Measurements from ENCODE around the gene MYO3A. TPM values are rescaled to one million over a fixed set of nuclear protein-coding genes. Genes with fewer than 3 reads are reported as not detected.

The MYO3A gene
- total RNA-seq, 1 donor from 2014 or later: not detected

DNA sequence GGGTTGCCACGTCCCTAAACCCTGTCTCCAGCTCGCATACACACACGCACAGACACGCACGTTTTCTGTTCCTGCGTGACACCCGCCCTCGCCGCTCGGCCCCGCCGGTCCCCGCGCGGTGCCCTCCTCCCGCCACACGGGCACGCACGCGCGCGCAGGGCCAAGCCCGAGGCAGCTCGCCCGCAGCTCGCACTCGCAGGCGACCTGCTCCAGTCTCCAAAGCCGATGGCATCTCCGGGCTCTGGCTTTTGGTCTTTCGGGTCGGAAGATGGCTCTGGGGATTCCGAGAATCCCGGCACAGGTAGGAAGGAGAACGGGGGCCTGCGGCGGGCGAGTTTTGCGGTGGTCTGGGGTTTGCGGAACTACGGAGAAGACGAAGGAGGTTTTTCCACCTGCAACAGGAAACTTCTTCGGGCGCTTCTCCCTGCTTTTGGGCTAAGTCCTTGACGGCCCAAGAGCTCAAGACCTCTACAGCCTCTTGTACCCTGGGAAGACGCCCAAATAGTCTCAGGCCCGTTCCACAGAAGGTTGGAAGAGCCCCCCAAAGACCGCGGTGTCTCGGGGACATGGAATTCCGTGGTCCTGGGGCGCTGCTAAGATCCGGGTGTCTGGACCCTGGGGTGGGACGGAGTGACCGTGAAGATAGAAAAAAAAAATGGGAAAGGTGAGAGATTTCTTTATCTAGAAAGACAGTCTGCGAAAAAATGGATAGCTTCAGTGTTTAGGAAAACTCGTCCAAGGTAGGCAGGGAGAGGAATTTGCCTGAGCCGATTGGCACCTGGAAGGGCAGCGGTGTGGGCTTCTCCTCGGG, 282.8 kb downstream of the MYO3A start, which contains the start of gene GAD2:
Gene GAD2, plus strand, starts transcription at position 190 of the 811 bp plus-strand sequence. Its CDS starts 36 bp downstream, at position 226.
- peaks cover 0 to 3% of the 10 kb centered on the region in 2 donors for H3K4me1 ChIP-seq
- intact Hi-C loops (cut with DNase I): no loop called here
- no peak for DNase-seq (ENCODE audit: low spot score in 2 of 2)
- peaks cover 22% of the 10 kb centered on the region for H3K27me3 ChIP-seq
- H3K9me3 ChIP-seq: no peaks in the 10 kb centered on the region
- H3K27ac ChIP-seq: no peak within 1 kb of the TSS
- peak within 1 kb of the TSS; percentile 18 to 48 for H3K4me3 ChIP-seq
- H3K36me3 ChIP-seq: no peaks in the 10 kb centered on the region
- TF ChIP-seq, protein P1, sequence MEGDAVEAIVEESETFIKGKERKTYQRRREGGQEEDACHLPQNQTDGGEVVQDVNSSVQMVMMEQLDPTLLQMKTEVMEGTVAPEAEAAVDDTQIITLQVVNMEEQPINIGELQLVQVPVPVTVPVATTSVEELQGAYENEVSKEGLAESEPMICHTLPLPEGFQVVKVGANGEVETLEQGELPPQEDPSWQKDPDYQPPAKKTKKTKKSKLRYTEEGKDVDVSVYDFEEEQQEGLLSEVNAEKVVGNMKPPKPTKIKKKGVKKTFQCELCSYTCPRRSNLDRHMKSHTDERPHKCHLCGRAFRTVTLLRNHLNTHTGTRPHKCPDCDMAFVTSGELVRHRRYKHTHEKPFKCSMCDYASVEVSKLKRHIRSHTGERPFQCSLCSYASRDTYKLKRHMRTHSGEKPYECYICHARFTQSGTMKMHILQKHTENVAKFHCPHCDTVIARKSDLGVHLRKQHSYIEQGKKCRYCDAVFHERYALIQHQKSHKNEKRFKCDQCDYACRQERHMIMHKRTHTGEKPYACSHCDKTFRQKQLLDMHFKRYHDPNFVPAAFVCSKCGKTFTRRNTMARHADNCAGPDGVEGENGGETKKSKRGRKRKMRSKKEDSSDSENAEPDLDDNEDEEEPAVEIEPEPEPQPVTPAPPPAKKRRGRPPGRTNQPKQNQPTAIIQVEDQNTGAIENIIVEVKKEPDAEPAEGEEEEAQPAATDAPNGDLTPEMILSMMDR (IDR thresholded peaks at IDR 0.05): no peak

DNA sequence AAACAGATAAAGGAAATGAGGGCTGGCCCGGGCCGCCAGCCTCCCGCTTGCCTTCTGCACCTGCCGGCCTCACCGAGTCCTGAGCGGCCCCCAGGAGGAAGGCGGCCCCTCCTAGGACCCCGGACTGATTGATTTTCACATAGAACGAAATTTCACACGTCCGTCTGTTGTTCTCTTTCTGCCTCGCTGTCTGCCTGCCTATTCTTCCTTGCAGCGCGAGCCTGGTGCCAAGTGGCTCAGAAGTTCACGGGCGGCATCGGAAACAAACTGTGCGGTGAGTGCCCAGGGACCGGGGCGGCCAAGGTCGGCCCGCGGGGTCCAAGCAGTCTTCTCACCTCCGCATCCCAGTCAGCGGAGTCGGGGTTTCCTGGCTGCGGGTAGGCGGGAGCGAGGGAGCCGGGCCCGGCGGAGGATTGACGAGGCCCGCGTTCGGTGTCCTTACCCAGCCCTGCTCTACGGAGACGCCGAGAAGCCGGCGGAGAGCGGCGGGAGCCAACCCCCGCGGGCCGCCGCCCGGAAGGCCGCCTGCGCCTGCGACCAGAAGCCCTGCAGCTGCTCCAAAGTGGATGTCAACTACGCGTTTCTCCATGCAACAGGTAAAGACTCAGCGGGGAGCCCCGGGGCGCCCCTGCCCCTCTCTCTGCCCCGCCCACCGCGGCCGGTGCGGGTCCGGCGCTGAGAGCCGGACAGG, 283.5 kb downstream of the MYO3A start:
- H3K4me3 ChIP-seq: peak overlapping the region in 1 of 2 donors; percentile 42
- no peak for DNase-seq (ENCODE audit: low spot score in 2 of 2)
- H3K27me3 ChIP-seq: peaks cover 22% of the 10 kb centered on the region

DNA sequence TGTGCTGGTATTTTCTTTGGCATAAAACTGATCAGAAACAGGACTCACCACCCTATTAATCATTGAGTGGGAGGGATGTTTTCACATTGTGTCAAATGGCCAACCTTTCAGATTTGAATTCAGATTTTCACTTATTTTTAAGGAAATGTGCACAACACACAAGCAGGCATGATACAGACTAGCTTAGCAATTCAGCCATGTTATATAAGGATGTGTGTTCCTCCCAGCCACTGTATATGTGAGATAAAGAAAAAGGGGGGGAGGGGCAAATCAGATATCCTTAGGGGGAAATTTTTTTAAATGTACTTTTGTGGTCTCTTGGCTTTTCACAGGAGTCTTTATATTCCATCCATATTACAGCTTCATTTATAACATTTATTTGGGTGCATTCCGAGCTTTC, 285.6 kb downstream of the MYO3A start:
- Histone ChIP-seq H3K4me3 (no peak overlapping the region), H3K27me3 (peaks cover 19% of the 10 kb centered on the region), H3K36me3 (no peaks in the 10 kb centered on the region), H3K9me3 (no peaks in the 10 kb centered on the region), H3K27ac (no peak overlapping the region), H3K4me1 (peaks cover 0 to 3% of the 10 kb centered on the region in 2 donors)
- TF ChIP-seq, protein P1 (IDR thresholded peaks at IDR 0.05): no peak
- intact Hi-C loops (cut with DNase I): no loop called here
- DNase-seq (ENCODE audit: low spot score in 2 of 2): no peak

More for the DNA sequence above, 283.5 kb downstream of the MYO3A start:
- H3K27ac ChIP-seq: no peak overlapping the region
- intact Hi-C loops (cut with DNase I): no loop called here
- no peaks in the 10 kb centered on the region for H3K9me3 ChIP-seq
- H3K36me3 ChIP-seq: no peaks in the 10 kb centered on the region
- peaks cover 0 to 3% of the 10 kb centered on the region in 2 donors for H3K4me1 ChIP-seq
- TF ChIP-seq, protein P1 (IDR thresholded peaks at IDR 0.05): no peak

DNA sequence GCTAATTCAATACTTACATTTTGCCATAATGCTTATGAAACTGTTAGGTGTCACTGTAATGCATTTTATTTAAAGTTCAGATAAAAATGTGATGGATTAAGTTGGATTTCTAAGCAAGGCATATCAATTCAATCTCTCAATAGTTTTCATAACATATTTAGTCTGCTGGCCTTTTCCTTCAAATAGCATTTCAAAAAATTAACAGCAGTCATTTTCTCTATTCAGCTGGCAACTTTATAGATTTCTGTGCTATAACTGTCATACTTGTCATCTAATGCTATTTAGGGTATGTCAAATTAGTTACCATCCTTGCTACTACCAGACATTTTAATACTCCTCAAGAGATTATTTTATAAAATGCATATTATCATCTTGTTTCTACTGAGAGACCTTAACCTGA, 286.9 kb downstream of the MYO3A start:
- H3K36me3 ChIP-seq: no peaks in the 10 kb centered on the region
- peaks cover 14% of the 10 kb centered on the region for H3K27me3 ChIP-seq
- intact Hi-C loops (cut with DNase I): no loop called here
- H3K27ac ChIP-seq: no peak overlapping the region
- peaks cover 0 to under 1% of the 10 kb centered on the region in 2 donors for H3K4me1 ChIP-seq
- H3K9me3 ChIP-seq: no peaks in the 10 kb centered on the region
- TF ChIP-seq, protein P1 (IDR thresholded peaks at IDR 0.05): no peak
- H3K4me3 ChIP-seq: no peak overlapping the region
- DNase-seq (ENCODE audit: low spot score in 2 of 2): no peak

DNA sequence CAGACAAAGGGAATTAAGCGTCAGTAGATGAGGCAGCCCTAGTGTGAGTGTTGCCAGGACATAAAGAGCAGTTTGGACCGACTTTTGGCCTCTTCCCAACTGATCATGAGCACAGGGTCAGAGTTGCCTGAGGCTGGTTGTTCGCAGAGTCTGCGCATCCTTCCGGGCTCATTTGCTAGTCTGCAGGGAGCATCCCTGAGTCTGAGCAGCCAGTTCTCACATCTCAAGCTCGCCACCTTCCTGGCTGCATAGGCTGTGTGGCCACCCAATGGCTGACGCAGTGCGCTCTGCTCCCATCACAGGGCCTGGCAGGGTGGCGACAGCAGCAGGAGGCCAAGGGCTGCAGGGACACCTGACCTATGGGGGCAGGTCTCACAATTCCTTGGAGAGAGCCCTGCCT, 287.5 kb downstream of the MYO3A start:
- H3K27me3 ChIP-seq: peaks cover 14% of the 10 kb centered on the region
- H3K9me3 ChIP-seq: no peaks in the 10 kb centered on the region
- TF ChIP-seq, protein P1 (IDR thresholded peaks at IDR 0.05): no peak
- DNase-seq (ENCODE audit: low spot score in 2 of 2): no peak
- no peak overlapping the region for H3K27ac ChIP-seq
- H3K4me1 ChIP-seq: no peaks in the 10 kb centered on the region
- H3K36me3 ChIP-seq: no peaks in the 10 kb centered on the region
- no peak overlapping the region for H3K4me3 ChIP-seq
- intact Hi-C loops (cut with DNase I): no loop called here
